ENCODE measurements around the gene DSCAM.

GRCh38 chr21:40723966-40724365 lies 123.0 kb downstream of the DSCAM start:
- TF ChIP-seq, protein P1, sequence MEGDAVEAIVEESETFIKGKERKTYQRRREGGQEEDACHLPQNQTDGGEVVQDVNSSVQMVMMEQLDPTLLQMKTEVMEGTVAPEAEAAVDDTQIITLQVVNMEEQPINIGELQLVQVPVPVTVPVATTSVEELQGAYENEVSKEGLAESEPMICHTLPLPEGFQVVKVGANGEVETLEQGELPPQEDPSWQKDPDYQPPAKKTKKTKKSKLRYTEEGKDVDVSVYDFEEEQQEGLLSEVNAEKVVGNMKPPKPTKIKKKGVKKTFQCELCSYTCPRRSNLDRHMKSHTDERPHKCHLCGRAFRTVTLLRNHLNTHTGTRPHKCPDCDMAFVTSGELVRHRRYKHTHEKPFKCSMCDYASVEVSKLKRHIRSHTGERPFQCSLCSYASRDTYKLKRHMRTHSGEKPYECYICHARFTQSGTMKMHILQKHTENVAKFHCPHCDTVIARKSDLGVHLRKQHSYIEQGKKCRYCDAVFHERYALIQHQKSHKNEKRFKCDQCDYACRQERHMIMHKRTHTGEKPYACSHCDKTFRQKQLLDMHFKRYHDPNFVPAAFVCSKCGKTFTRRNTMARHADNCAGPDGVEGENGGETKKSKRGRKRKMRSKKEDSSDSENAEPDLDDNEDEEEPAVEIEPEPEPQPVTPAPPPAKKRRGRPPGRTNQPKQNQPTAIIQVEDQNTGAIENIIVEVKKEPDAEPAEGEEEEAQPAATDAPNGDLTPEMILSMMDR (conservative IDR thresholded peaks at IDR 0.05; ENCODE audit: low read depth in 2 of 2): no peak
- TF ChIP-seq EZH2phosphoT487 (IDR thresholded peaks at IDR 0.05; ENCODE audit: unreplicated experiment) (no peak), POLR2AphosphoS5 (IDR thresholded peaks at IDR 0.05; ENCODE audit: low read depth) (no peak), CREB1 (CRISPR knock-in tag; IDR thresholded peaks at IDR 0.05; ENCODE audit: low read depth) (no peak), JUNB (IDR thresholded peaks at IDR 0.05; ENCODE audit: unreplicated experiment) (no peak), ZNF114 (CRISPR knock-in tag; IDR thresholded peaks at IDR 0.05) (no peak), EZH2 (IDR thresholded peaks at IDR 0.05; ENCODE audit: low read depth, unreplicated experiment) (no peak), ZNF462 (CRISPR knock-in tag; IDR thresholded peaks at IDR 0.05) (no peak), ZNF331 (CRISPR knock-in tag; IDR thresholded peaks at IDR 0.05; ENCODE audit: low read depth) (no peak), NANOG (IDR thresholded peaks at IDR 0.05; ENCODE audit: borderline replicate concordance) (no peak)
- TF ChIP-seq, protein P2, sequence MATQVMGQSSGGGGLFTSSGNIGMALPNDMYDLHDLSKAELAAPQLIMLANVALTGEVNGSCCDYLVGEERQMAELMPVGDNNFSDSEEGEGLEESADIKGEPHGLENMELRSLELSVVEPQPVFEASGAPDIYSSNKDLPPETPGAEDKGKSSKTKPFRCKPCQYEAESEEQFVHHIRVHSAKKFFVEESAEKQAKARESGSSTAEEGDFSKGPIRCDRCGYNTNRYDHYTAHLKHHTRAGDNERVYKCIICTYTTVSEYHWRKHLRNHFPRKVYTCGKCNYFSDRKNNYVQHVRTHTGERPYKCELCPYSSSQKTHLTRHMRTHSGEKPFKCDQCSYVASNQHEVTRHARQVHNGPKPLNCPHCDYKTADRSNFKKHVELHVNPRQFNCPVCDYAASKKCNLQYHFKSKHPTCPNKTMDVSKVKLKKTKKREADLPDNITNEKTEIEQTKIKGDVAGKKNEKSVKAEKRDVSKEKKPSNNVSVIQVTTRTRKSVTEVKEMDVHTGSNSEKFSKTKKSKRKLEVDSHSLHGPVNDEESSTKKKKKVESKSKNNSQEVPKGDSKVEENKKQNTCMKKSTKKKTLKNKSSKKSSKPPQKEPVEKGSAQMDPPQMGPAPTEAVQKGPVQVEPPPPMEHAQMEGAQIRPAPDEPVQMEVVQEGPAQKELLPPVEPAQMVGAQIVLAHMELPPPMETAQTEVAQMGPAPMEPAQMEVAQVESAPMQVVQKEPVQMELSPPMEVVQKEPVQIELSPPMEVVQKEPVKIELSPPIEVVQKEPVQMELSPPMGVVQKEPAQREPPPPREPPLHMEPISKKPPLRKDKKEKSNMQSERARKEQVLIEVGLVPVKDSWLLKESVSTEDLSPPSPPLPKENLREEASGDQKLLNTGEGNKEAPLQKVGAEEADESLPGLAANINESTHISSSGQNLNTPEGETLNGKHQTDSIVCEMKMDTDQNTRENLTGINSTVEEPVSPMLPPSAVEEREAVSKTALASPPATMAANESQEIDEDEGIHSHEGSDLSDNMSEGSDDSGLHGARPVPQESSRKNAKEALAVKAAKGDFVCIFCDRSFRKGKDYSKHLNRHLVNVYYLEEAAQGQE (IDR thresholded peaks at IDR 0.05; ENCODE audit: unreplicated experiment): no peak
- TF ChIP-seq, protein P3, sequence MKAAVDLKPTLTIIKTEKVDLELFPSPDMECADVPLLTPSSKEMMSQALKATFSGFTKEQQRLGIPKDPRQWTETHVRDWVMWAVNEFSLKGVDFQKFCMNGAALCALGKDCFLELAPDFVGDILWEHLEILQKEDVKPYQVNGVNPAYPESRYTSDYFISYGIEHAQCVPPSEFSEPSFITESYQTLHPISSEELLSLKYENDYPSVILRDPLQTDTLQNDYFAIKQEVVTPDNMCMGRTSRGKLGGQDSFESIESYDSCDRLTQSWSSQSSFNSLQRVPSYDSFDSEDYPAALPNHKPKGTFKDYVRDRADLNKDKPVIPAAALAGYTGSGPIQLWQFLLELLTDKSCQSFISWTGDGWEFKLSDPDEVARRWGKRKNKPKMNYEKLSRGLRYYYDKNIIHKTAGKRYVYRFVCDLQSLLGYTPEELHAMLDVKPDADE (IDR thresholded peaks at IDR 0.05): no peak

Data from GM23338 (cell line).